GM19238 (cell line): ENCODE results near the gene GRID1.

Experiments used
- DNase-seq: peaks from one replicate; pipeline ENCODE4 v3.0.0; 2011; ENCODE audit warnings: low spot score; ENCODE audit not compliant: insufficient read length

GRID1 gene

DNA sequence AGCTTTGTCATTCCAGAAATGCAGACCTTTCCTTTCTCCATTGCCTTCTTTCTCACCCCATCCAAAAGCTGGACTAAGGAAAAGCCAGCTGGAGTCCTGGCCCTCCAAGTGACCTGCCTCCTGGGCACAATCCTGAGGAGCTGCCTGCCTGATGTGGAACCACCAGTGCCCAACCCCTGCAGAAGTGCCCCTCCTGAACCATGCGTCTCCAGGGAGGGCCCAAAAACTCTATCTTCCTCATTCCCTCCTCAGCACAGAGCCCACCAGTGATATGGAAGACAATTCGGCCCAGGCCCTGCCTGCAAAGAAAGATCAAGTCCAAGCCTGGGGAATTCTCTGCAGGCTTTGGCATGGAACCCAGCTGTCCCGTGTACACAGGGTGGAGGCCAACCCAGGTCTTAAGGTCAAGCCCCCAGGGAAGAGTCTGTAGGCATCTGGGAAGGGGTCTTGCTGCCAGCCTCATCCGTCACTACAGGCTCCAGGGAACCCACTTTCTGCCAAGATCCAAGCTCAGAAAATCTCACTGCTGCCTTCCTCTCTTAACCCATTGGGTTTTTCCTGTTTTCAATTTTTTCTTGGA, 3.5 kb upstream of the GRID1 start:
- no peak for DNase-seq

- DNase-seq, result no peak
Measured at GRCh38 chr10:86368987-86369386, 2.4 kb upstream of the GRID1 start.

DNA sequence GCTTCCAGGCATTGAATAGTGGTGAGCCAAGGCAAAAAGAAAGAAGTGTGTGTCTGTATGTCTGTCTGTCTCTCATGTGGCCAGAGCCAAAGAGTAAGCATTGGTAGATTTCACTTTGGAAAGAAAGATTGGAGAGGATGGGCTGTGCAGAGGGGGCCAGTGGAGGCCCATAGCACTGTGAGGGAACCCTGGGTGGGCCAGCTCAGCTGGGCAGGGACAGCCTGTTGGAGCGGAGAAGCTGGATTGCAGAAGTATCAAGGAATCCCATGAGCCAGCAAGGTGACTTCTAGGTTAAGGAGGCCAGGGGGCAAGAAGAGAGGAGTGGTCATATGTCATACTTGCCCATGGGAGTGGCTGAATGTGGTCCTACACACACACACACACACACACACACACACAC, 1.5 kb upstream of the GRID1 start:
- DNase-seq, result no peak

GRCh38 chr10:86367152-86367951, 757 bp upstream of the GRID1 start:
- DNase-seq, result no peak

- DNase-seq, result no peak
Measured at GRCh38 chr10:86366902-86367151, 232 bp upstream of the GRID1 start.

- DNase-seq, result no peak
Measured at GRCh38 chr10:86365346-86366032, 1.1 kb downstream of the GRID1 start.

DNA sequence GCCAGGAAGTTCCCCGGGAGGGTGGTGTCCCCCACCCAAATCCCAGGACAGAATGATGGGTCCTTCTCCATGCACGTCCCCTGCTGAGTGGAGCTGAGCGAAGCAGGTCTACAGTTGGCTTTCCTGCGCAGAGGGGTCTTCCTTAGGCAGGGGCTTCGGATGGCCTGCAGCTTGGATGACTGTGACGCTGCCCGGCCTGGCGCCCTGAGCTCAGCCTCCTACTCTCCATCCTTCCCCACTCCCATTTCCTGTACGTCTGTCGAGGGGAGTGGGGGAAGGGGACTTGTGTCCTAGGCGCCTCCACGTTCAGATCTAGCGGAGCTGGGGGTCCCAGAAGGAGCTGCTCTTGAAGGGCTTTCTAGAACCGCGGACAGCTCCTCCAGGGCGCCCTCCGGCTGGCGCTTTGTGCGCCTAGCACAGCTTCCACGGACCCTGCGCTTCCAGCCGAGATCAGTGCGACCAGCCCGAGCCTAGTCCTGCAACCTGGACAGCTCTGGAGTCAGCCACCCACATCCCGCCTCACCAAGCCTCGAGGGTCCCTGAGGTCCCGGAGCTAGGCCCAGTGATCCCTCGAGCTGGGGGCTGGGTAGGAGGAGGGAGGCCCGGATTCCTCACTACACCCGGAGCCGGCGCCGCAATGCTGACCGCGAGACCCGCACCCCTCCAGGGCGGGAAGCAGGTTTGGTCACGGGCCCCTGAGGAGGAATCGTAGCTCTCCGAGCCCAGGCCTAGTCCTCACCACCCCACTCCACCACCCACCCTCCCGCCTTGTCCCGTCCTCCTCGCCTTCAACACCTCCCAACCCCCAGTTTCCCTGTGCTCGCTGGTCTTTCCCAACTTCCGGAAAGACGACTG, 1.9 kb downstream of the GRID1 start:
- DNase-seq, result no peak

DNA sequence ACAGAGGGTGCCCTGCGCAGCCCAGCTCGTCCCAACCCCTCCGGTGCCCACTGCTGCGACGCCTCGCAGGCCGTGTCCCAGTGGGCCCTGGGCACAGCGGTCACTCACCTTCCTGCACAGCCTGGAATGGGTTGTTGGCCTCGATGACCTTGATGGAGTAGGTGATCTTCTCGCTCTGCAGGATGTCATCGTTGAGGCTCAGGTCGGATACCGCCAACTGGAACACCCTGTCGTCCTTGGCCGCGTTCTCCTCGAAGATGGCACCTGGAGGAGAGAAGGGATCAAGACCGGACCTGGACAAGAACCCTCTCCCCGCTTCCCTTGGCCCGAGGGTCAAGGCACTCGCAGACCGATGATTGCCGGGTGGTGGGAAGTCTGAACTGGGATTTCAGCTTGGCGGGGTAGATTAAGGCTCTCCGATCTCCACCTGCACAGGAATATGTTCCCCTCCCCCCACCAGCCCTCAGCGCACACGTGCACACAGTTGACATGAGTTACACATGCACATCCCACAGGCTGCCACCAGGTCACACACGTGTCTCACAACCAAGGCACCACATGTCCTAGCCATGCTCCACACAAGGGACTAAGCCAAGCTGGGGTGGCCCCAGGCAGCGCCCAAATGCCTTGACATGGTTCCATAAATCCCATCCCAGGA, 2.6 kb downstream of the GRID1 start:
- no peak for DNase-seq

- no peak for DNase-seq
Measured at GRCh38 chr10:86363184-86363832, 3.3 kb downstream of the GRID1 start.

GRCh38 chr10:86362586-86363183, 3.9 kb downstream of the GRID1 start:
- DNase-seq, result no peak

DNA sequence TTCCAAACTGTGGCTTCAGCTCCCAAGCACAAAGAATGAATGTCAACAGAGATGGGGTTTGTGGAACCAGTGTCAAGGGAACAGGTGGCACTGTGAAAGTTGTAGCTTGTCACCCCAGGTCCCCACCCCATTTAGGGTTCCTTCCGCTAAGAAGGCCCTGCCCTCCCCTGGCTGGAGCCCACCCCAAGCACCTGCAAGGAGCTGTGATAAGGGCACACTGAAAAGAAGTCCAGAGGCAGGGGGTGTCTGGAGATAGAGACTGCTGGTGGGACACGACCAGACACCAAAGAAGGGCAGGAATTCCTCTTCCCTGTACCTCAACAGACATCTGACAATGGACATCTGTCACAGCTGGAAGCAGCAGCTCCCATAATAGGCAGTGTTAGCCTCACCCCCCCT, 4.5 kb downstream of the GRID1 start:
- no peak for DNase-seq

DNA sequence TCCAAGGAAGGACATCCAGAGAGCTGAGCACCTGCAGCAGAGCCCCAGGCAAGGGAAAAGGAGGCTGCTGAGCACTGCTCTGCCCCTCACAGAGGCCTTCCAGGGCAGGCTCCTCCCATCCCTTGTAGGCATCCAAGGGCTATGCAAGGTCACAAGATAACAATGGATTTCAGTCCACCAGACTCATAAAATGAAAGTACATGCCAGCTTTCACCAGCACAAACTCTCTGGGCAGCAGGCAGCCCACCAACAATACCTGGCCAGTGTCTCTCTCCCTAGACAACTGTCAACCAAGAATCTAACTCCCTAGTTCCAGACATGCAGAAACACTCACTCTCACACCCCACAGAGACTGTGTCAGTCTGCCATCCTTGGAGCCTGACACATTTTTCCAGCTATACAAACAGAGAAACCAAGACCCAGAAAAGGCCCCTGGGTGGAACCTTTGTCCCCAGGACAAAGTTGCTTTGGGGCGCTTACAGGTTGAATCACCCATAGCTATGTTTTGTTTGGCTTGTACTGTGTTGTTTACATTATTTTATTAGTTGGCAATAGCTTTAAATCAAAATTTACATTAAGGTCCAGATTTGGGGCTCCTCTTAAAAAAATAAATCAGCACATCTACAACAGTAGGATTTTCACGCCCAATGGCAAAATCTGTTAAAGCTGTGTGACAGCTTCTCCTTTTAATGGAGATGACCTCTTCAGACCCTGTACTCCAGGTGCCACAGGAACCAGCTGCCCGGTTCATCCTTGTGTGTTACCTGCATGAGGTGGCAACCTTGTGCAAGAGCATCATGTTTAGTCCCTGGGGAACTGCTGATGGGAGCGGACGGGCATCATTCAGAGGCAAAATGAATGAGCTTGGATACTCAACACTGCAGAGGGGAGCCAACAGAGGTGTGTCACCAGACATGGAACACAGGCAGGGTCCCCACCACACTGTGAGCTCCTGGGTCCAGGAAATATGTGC, 5.2 kb downstream of the GRID1 start:
- DNase-seq, result no peak

GRCh38 chr10:86360657-86361056, 5.9 kb downstream of the GRID1 start:
- DNase-seq, result no peak

GRCh38 chr10:86359954-86360353, 6.6 kb downstream of the GRID1 start:
- no peak for DNase-seq

GRCh38 chr10:86359111-86359510, 7.5 kb downstream of the GRID1 start:
- DNase-seq, result no peak

DNA sequence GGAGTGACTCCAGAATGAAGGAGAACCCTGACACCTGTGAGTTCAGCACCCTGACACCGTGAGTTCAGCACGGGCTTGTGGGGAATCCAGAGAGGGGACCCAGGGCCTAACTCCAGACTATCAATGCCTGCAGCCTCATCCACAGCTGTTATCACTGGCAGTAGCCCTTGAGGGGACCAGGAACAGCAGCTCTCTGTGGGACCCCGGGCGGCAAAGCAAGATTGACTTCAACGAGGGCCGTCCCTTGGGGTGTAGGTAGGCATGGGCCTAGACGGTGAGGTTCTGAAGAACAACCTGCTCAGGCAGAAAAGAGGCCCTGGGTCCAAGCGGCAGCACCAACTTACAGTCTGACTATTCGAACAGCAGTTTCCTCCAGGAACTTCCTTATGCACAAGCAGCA, 8.9 kb downstream of the GRID1 start:
- DNase-seq, result no peak

- DNase-seq, result no peak
Measured at GRCh38 chr10:86357041-86357440, 9.6 kb downstream of the GRID1 start.

GRCh38 chr10:86356296-86356695, 10.3 kb downstream of the GRID1 start:
- no peak for DNase-seq

DNA sequence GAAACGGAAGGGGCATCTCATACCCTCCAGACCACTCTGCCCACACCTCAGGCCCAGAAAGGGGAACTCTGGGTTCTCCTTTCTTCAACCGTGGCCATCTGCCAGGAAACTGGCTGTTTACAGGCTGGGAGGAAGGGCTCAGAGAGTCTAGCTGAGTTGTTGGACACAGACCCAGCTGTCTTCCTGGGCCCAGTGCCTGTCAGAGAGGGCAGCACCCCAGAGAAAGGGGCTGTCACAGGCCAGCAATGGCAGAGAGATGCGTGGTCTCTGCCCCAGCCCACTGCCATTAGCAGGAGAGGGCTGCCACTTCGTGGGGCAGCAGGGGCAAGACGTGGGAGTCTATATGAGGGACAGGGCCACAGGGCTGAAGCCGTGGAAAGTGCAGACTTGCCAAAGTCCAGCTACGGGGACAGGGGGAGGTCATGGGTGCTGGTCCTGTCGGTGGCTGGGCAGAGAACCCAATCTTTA, 11.0 kb downstream of the GRID1 start:
- DNase-seq, result no peak
